Activated naive CD8-positive, alpha-beta T cell treated with anti-CD3 and anti-CD28 coated beads, Interleukin-2, amount 10 ng/mL, durations not matched to agents 7 days and 5 days (primary cell): Measurements from ENCODE around the gene HOXA13. TPM values are rescaled to one million over a fixed set of nuclear protein-coding genes. Genes with fewer than 3 reads are reported as not detected.
A peak's percentile ranks its signal among the peaks of the same experiment; 100 is the strongest.

Source experiments
- ATAC-seq: fragments of 150-1000 bp; cut with Tn5 transposase; one replicate; pipeline ENCODE4 v1.10.0; 2021; ENCODE audit warnings: low read depth, moderate library complexity
- POLR2A ChIA-PET: fragments of 350-600 bp; sonication (Branson Sonifier 250); formaldehyde crosslinking; loops from one replicate; lab custom pipeline; 2021; ENCODE audit warnings: antibody characterized with exemption; lab: Charles Lee
- DNase-seq: peaks from one replicate; pipeline ENCODE4 v3.0.0; 2021
- H3K27ac Mint-ChIP-seq: one replicate; pipeline ENCODE4 v1.8.0; 2022; ENCODE audit warnings: mild to moderate bottlenecking, mixed read lengths
- H3K27me3 Mint-ChIP-seq: one replicate; pipeline ENCODE4 v1.8.0; 2022; ENCODE audit warnings: mild to moderate bottlenecking, moderate library complexity, mixed read lengths
- H3K36me3 Mint-ChIP-seq: one replicate; pipeline ENCODE4 v1.8.0; 2021; ENCODE audit warnings: mild to moderate bottlenecking, mixed read lengths
- H3K4me1 Mint-ChIP-seq: one replicate; pipeline ENCODE4 v1.8.0; 2021; ENCODE audit warnings: mixed read lengths
- H3K4me3 Mint-ChIP-seq: one replicate; pipeline ENCODE4 v1.8.0; 2022; ENCODE audit warnings: mild to moderate bottlenecking, moderate library complexity, mixed read lengths
- H3K9me3 Mint-ChIP-seq: one replicate; pipeline ENCODE4 v1.8.0; 2021; ENCODE audit warnings: mixed read lengths
- total RNA-seq, 2 experiments: library from RNA; stranded (reverse); gene quantifications; one replicate each; pipeline ENCODE4 v1.2.3, GENCODE V29; 2021

The HOXA13 gene
- total RNA-seq, 2 experiments from 2014 or later = not detected

GRCh38 chr7:27181795-27182275 lies 18.1 kb downstream of the HOXA13 start:
- POLR2A ChIA-PET = no interaction called here
- peaks cover 1% of the 10 kb centered on the region for H3K36me3 Mint-ChIP-seq
- H3K27me3 Mint-ChIP-seq = peaks cover 82% of the 10 kb centered on the region
- DNase-seq = peak; percentile 17
- peaks cover 21% of the 10 kb centered on the region for H3K4me1 Mint-ChIP-seq
- no peak overlapping the region for H3K27ac Mint-ChIP-seq
- H3K9me3 Mint-ChIP-seq = no peaks in the 10 kb centered on the region
- ATAC-seq = no peak
- H3K4me3 Mint-ChIP-seq = no peak overlapping the region

DNA sequence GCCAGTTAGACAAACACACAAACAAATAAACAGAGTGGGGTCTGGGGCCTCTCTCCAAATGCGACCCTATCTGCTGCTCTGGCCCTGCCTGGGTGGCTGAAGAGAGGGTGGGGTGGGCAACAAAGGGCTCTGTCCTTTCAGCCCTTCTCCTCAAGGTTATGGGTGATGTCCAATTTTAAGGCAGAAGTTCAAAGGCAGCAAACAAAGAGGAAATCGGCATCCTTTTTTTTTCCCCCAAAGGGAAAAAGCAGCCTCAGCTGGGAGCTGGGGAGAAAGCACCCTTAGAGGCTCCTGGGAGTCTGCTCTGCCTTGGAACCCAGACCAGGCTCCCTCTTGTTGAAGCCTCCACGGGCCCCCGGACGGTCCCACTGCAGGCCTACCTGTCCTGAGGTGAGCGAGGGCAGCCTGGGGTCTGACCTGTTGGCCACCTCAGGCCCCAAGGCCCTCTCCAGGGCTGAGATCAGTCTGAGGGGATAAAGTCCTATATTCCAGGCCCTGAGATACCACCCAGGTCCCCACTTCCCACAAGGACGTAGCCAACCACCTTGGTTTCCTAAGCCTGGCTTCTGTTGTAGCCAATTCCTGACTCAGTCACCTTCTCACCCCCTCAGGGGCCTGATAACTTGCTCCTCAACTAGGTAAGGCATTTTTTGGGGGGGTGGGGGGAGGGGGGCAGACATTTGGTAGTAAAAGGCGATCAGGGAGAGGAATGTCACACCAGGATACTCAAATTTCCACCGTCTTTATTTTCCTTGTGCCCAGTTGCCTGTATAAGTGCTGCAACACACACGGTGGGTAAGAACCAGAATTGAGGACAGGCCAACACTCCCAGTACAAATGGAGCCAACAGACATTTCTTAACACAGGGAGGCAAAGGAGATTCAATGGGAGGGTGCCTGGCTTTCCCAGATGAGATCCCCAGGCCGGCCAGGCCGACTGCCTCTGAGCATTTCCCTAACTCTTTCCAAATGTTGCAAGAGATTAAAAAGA lies 19.2 kb downstream of the HOXA13 start:
- peaks cover 1% of the 10 kb centered on the region for H3K36me3 Mint-ChIP-seq
- no peaks in the 10 kb centered on the region for H3K9me3 Mint-ChIP-seq
- ATAC-seq (no peak), DNase-seq (peak; percentile 12)
- peaks cover 71% of the 10 kb centered on the region for H3K27me3 Mint-ChIP-seq
- no peak overlapping the region for H3K4me3 Mint-ChIP-seq
- POLR2A ChIA-PET = no interaction called here
- peaks cover 14% of the 10 kb centered on the region for H3K4me1 Mint-ChIP-seq
- no peak overlapping the region for H3K27ac Mint-ChIP-seq

- peaks cover 6% of the 10 kb centered on the region for H3K4me1 Mint-ChIP-seq
These were observed 20.1 kb downstream of the HOXA13 start for GRCh38 chr7:27179503-27180430.

DNA sequence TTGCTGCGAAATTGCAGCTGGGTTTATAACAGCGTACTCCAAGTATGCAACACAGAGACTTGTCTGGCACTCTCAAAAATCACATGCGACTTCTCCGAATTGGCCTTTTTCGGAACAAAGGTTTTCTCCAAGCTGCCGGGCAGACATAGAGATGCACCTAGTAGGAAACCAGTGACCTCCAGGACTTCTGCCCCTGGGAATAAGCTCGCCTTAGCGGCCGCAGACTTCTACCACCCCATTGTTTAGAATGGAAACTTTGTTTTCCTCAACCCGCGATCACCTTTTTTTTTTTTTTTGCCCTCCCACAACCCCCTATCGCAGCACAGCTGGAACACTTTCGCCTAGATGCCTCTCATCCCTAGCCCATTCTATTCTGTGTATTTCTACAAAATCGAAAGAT lies 20.9 kb downstream of the HOXA13 start:
- ATAC-seq = no peak
- no peaks in the 10 kb centered on the region for H3K9me3 Mint-ChIP-seq
- DNase-seq = no peak
- peaks cover 5% of the 10 kb centered on the region for H3K4me1 Mint-ChIP-seq
- POLR2A ChIA-PET = no interaction called here
- H3K4me3 Mint-ChIP-seq = no peak overlapping the region
- peaks cover 1% of the 10 kb centered on the region for H3K36me3 Mint-ChIP-seq
- H3K27ac Mint-ChIP-seq = no peak overlapping the region
- peaks cover 71% of the 10 kb centered on the region for H3K27me3 Mint-ChIP-seq

More at GRCh38 chr7:27179503-27180430, 20.1 kb downstream of the HOXA13 start:
- no peaks in the 10 kb centered on the region for H3K9me3 Mint-ChIP-seq
- DNase-seq (peak; percentile 77), ATAC-seq (peak; percentile 80)
- H3K36me3 Mint-ChIP-seq = peaks cover 1% of the 10 kb centered on the region
- no peak overlapping the region for H3K27ac Mint-ChIP-seq
- H3K4me3 Mint-ChIP-seq = peak overlapping the region; percentile 68
- H3K27me3 Mint-ChIP-seq = peaks cover 71% of the 10 kb centered on the region
- POLR2A ChIA-PET = no interaction called here

GRCh38 chr7:27178366-27178765 lies 21.5 kb downstream of the HOXA13 start:
- Mint-ChIP-seq H3K36me3 (peaks cover 1% of the 10 kb centered on the region), H3K27ac (no peak overlapping the region), H3K27me3 (peaks cover 66% of the 10 kb centered on the region), H3K9me3 (no peaks in the 10 kb centered on the region), H3K4me1 (peaks cover 5% of the 10 kb centered on the region), H3K4me3 (no peak overlapping the region)
- ATAC-seq = no peak
- DNase-seq = no peak
- POLR2A ChIA-PET = no interaction called here

DNA sequence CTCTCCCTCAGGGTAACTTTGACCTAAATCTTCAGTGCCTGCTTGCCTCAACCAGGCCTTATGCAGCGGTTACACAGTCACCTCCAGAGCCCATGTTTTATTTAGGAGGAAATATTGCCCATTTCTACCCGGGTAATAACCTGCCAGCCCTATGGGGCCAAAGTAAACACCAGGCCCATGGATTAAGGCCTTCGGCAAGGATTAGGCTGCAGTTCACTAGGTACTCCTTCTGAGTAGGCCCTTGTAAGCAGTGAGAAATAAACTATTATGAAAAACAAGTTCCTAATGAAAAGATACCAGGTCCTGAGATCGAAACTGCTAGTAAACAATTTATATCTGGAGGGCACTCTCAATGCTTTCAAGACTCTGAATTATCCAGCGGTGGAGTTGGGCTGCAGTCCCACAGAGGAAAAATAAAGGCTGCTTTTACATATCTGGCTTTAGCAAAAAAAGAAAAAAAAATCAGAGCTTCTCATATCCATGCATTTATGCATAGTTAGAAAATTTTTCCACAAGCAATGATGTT lies 22.0 kb downstream of the HOXA13 start:
- ATAC-seq (no peak), DNase-seq (no peak)
- Mint-ChIP-seq H3K27me3 (peaks cover 62% of the 10 kb centered on the region), H3K27ac (no peak overlapping the region), H3K4me3 (no peak overlapping the region), H3K4me1 (peaks cover 5% of the 10 kb centered on the region), H3K36me3 (peaks cover 1% of the 10 kb centered on the region), H3K9me3 (no peaks in the 10 kb centered on the region)
- POLR2A ChIA-PET = no interaction called here

GRCh38 chr7:27176962-27177794 lies 22.7 kb downstream of the HOXA13 start:
- peaks cover 8% of the 10 kb centered on the region for H3K4me1 Mint-ChIP-seq
- DNase-seq = peak; percentile 15
- ATAC-seq = no peak
- no peak overlapping the region for H3K27ac Mint-ChIP-seq
- H3K27me3 Mint-ChIP-seq = peaks cover 62% of the 10 kb centered on the region
- H3K9me3 Mint-ChIP-seq = no peaks in the 10 kb centered on the region
- H3K4me3 Mint-ChIP-seq = no peak overlapping the region
- POLR2A ChIA-PET = interaction anchor here (0.5 to 0.7 kb wide), 2 partner anchors 14 to 1321 kb away, joined by 3 to 5 read pairs; no protein-coding TSS in a partner anchor
- peaks cover 1% of the 10 kb centered on the region for H3K36me3 Mint-ChIP-seq

DNA sequence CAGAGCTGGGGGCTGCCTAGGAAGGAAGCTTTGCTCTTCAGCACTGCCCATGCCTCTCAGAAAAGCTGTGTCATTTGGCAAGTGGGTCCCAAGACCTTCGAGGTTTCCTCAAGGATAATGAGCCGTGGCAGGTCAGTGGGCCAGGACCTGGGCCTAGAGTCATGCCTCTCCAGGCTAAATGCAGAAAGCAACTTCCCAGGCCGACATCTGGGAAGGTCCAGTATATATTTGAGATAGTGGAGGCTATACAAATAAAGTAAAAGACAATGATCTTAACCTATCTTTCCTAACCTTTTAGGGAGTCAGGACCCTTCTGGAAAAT lies 23.4 kb downstream of the HOXA13 start:
- Mint-ChIP-seq H3K4me1 (peaks cover 11% of the 10 kb centered on the region), H3K27me3 (peaks cover 64% of the 10 kb centered on the region), H3K27ac (no peak overlapping the region), H3K36me3 (peaks cover 1% of the 10 kb centered on the region), H3K4me3 (no peak overlapping the region), H3K9me3 (no peaks in the 10 kb centered on the region)
- DNase-seq (peak; percentile 17), ATAC-seq (no peak)
- POLR2A ChIA-PET = interaction anchor here (0.5 kb wide), 1 partner anchor 1320 kb away, joined by 5 read pairs; no protein-coding TSS in a partner anchor

DNA sequence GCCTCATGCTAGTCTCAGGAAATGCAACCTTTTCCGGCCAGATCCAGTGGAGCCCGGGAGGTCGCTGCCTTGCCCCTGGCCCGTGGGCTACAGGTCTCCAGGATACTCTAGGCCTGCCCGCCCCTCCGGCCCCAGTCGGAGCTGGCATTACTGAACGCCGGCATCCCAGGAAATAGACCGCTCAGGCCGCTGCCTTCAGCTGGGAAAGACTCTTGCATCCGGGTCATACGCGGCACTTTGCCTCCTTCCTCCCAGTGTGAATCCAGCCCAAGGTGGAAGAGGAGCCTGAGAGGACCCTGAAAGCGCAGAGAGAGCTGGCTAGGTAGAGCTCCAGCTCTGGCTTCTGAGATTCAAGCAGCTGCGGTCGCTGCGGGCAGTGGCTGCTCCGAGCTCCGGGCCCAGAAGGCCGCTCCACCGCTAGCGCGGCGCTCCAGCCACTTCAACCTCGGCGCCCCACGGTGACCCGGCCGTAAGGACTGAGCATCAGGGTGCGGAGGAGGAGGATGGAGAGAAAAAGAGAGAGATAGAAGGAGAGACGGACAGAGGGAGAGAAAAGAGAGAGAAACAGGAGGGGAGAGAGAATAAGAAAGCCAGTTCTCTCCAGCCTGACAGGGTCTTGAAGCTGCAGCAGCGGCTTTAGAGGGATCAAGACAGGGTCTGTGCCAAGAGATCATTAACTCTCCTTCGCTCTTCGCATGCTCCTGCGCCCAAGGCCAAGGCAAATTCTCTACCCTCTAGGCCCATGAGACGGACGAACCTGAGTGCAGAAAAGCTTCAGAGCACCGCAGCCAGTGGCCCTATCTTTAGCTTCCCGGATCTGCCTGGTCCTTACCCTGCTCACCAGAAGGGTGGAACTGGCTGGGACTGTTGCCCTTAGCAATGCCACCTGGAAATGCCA lies 24.0 kb downstream of the HOXA13 start:
- peak; percentile 19 for DNase-seq
- Mint-ChIP-seq H3K36me3 (peaks cover 1% of the 10 kb centered on the region), H3K27me3 (peaks cover 65% of the 10 kb centered on the region), H3K4me3 (no peak overlapping the region), H3K27ac (no peak overlapping the region), H3K4me1 (peaks cover 12% of the 10 kb centered on the region), H3K9me3 (no peaks in the 10 kb centered on the region)
- no peak for ATAC-seq
- POLR2A ChIA-PET = no interaction called here

GRCh38 chr7:27174874-27175625 lies 24.8 kb downstream of the HOXA13 start:
- ATAC-seq (no peak), DNase-seq (peak; percentile 10)
- no peaks in the 10 kb centered on the region for H3K9me3 Mint-ChIP-seq
- peaks cover 1% of the 10 kb centered on the region for H3K36me3 Mint-ChIP-seq
- H3K4me3 Mint-ChIP-seq = no peak overlapping the region
- H3K27me3 Mint-ChIP-seq = peaks cover 70% of the 10 kb centered on the region
- H3K27ac Mint-ChIP-seq = no peak overlapping the region
- POLR2A ChIA-PET = no interaction called here
- H3K4me1 Mint-ChIP-seq = peaks cover 12% of the 10 kb centered on the region
